ENCODE measurements around the gene MARS1.
A peak's percentile ranks its signal among the peaks of the same experiment; 100 is the strongest.
"Not testable (repeated sequence)": the region's sequence is repeated elsewhere in the genome, so short reads cannot be mapped to it uniquely, and the experiment has no call there.

Gene MARS1

GRCh38 chr12:57487597-57488401, at the start of gene MARS1:
Gene MARS1 (plus strand): TSS chr12:57488068. CDS start chr12:57488091, 23 bp downstream.
- peak; percentile 91 for DNase-seq

GRCh38 chr12:57438400-57438799, 49.5 kb upstream of the MARS1 start:
- DNase-seq, result no peak

- DNase-seq, result no peak
Measured at GRCh38 chr12:57439762-57440266, 48.1 kb upstream of the MARS1 start.

GRCh38 chr12:57441393-57441792, 46.5 kb upstream of the MARS1 start:
- not testable (repeated sequence) for DNase-seq

- no peak for DNase-seq
Measured at GRCh38 chr12:57441846-57442427, 45.9 kb upstream of the MARS1 start.

GRCh38 chr12:57444337-57444736, 43.5 kb upstream of the MARS1 start:
- not testable (repeated sequence) for DNase-seq

- DNase-seq, result no peak
Measured at GRCh38 chr12:57444744-57445143, 43.1 kb upstream of the MARS1 start.

- DNase-seq, result no peak
Measured at GRCh38 chr12:57446292-57446960, 41.4 kb upstream of the MARS1 start.

GRCh38 chr12:57448669-57449068, 39.2 kb upstream of the MARS1 start:
- no peak for DNase-seq

GRCh38 chr12:57449375-57449774, 38.5 kb upstream of the MARS1 start:
- no peak for DNase-seq

GRCh38 chr12:57450057-57450456, 37.8 kb upstream of the MARS1 start:
- no peak for DNase-seq

- DNase-seq, result no peak
Measured at GRCh38 chr12:57451233-57451778, 36.6 kb upstream of the MARS1 start.

- no peak for DNase-seq
Measured at GRCh38 chr12:57452181-57452936, 35.5 kb upstream of the MARS1 start.

GRCh38 chr12:57452937-57453509, 34.8 kb upstream of the MARS1 start:
- peak; percentile 58 for DNase-seq

- no peak for DNase-seq
Measured at GRCh38 chr12:57454213-57454565, 33.7 kb upstream of the MARS1 start.

- no peak for DNase-seq
Measured at GRCh38 chr12:57454566-57455373, 33.1 kb upstream of the MARS1 start, which contains the start of gene INHBE. Gene INHBE (plus strand): TSS chr12:57455307. CDS start chr12:57455537, 230 bp downstream.

- no peak for DNase-seq
Measured at GRCh38 chr12:57455374-57456144, 32.3 kb upstream of the MARS1 start.

GRCh38 chr12:57456145-57456700, 31.6 kb upstream of the MARS1 start:
- DNase-seq, result peak; percentile 64

- no peak for DNase-seq
Measured at GRCh38 chr12:57456737-57457490, 31.0 kb upstream of the MARS1 start.
